A549 (cell line): ENCODE results near the gene MALRD1. TPM values are rescaled to one million over a fixed set of nuclear protein-coding genes. Genes with fewer than 3 reads are reported as not detected.

Source experiments
- ATAC-seq, 2 experiments: fragments of 200-7000 bp in 1 of 2; fragments of >200 bp in 1 of 2; cut with Nextera tagmentation in 1 of 2; cut with Tn5 transposase in 1 of 2; 3 replicates each; pipeline versions ENCODE4 v1.8.0 to v1.9.1; 2018 to 2020; ENCODE audit warnings: mild to moderate bottlenecking in 1 of 2, moderate library complexity in 1 of 2
- CTCF ChIA-PET: fragments of 300-600 bp; sonication (Branson Sonifier 250); formaldehyde crosslinking; extraction: SDS; loops from one replicate; lab custom pipeline; 2021; ENCODE audit warnings: antibody characterized with exemption, inconsistent platforms; lab: Yijun Ruan, JAX
- POLR2A ChIA-PET: fragments of 350-600 bp; formaldehyde crosslinking; extraction: SDS; loops from one replicate; lab custom pipeline; 2021; ENCODE audit warnings: antibody characterized with exemption, inconsistent platforms; lab: Yijun Ruan, JAX
- DNase-seq, 2 experiments: peaks; one replicate each; pipeline versions ENCODE4 v3.0.0 to v3.0.0-alpha.2; 2011 to 2016; ENCODE audit warnings: low read depth in 1 of 2, low spot score in 1 of 2
- FAIRE-seq: peaks from 2 replicates; lab custom pipeline; 2011; peaks lifted over from hg19 to GRCh38; lab: Jason Lieb, UNC
- H3K27ac ChIP-seq, 2 experiments: fragments of >200 bp; sonication (Bioruptor Twin); formaldehyde crosslinking; 3 replicates each; pipeline ENCODE4 v1.5.1; 2016 to 2017
- H3K4me1 ChIP-seq: fragments of >200 bp; sonication (Bioruptor Twin); formaldehyde crosslinking; 3 replicates; pipeline ENCODE4 v1.6.1; 2016
- H3K4me2 ChIP-seq: fragments of >200 bp; sonication (Bioruptor Twin); formaldehyde crosslinking; 3 replicates; pipeline ENCODE4 v1.6.1; 2016
- H3K4me3 ChIP-seq: fragments of >200 bp; sonication (Bioruptor Twin); formaldehyde crosslinking; 3 replicates; pipeline ENCODE4 v1.5.1; 2016
- H3K9me3 ChIP-seq: fragments of >200 bp; sonication (Bioruptor Twin); formaldehyde crosslinking; 3 replicates; pipeline ENCODE4 v1.6.1; 2016
- ATOH8 ChIP-seq: fragments of 250-450 bp; sonication (Bioruptor Pico); IDR thresholded peaks from 2 replicates; pipeline ENCODE4 v1.5.0; 2020; ENCODE audit warnings: low read depth, mild to moderate bottlenecking, moderate library complexity
- CTCF ChIP-seq: fragments of >200 bp; sonication (Bioruptor Twin); formaldehyde crosslinking; IDR thresholded peaks from 3 replicates; pipeline ENCODE4 v1.5.1; 2016
- ELK1 ChIP-seq: fragments of 150-350 bp; IDR thresholded peaks from 2 replicates; pipeline ENCODE4 v1.6.1; 2014; ENCODE audit warnings: low read depth, mild to moderate bottlenecking, low read length
- FOSB ChIP-seq: fragments of 250-450 bp; sonication (Bioruptor Pico); IDR thresholded peaks from 2 replicates; pipeline ENCODE4 v1.5.0; 2020; ENCODE audit warnings: mild to moderate bottlenecking, moderate library complexity
- HEYL ChIP-seq: fragments of 250-450 bp; sonication (Bioruptor Pico); IDR thresholded peaks from 2 replicates; pipeline ENCODE4 v1.8.0; 2021; ENCODE audit warnings: mild to moderate bottlenecking, moderate library complexity
- HOXB5 ChIP-seq: fragments of 250-450 bp; sonication (Bioruptor Pico); IDR thresholded peaks from 2 replicates; pipeline ENCODE4 v1.5.0; 2020; ENCODE audit warnings: mild to moderate bottlenecking, moderate library complexity
- JUNB ChIP-seq: fragments of >200 bp; sonication (Bioruptor Twin); formaldehyde crosslinking; IDR thresholded peaks from 2 replicates; pipeline ENCODE4 v1.6.1; 2016
- MAX ChIP-seq: IDR thresholded peaks from 2 replicates; pipeline ENCODE4 v1.6.1; 2012
- MAZ ChIP-seq: fragments of 150-350 bp; IDR thresholded peaks from 2 replicates; pipeline ENCODE4 v1.6.1; 2014; ENCODE audit warnings: antibody characterized with exemption, low read depth, low read length, borderline replicate concordance
- RAD21 ChIP-seq, 2 experiments: fragments of >200 bp in 1 of 2; sonication (Bioruptor Twin) in 1 of 2; formaldehyde crosslinking in 1 of 2; IDR thresholded peaks in 1 of 2; conservative IDR thresholded peaks in 1 of 2; 2 replicates in 1 of 2; 3 replicates in 1 of 2; pipeline ENCODE4 v1.6.1; 2012 to 2018; ENCODE audit warnings: inconsistent platforms in 1 of 2
- REST ChIP-seq: fragments of 200-600 bp; sonication (generic); IDR thresholded peaks from 2 replicates; pipeline ENCODE4 v1.6.1; 2016; ENCODE audit warnings: antibody characterized with exemption, mild to moderate bottlenecking, moderate library complexity
- TFCP2L1 ChIP-seq: fragments of 250-450 bp; sonication (Bioruptor Pico); IDR thresholded peaks from 2 replicates; pipeline ENCODE4 v1.5.0; 2021; ENCODE audit warnings: mild to moderate bottlenecking
- ZNF302 ChIP-seq: fragments of 250-450 bp; sonication (Bioruptor Pico); IDR thresholded peaks from 2 replicates; pipeline ENCODE4 v1.9.0; 2021; ENCODE audit warnings: inconsistent platforms, mild to moderate bottlenecking, moderate library complexity
- WGBS: methylation state at CpG from one replicate; pipeline ENCODE4 v1.1.6; 2017; ENCODE audit errors: missing lambda C conversion rate; 5-methylcytosine and 5-hydroxymethylcytosine counted together
- polyA plus RNA-seq, 4 experiments: library from polyadenylated mRNA; depleted of rRNA in 3 of 4; stranded (reverse); fragments of >200 nt; fragmentation: RNase III in 1 of 4; extraction: RNeasy Plus Mini Kit Qiagen cat#74134 plus additional on column Dnase treatment in 1 of 4; gene quantifications; 2 replicates in 3 of 4; 3 replicates in 1 of 4; pipeline ENCODE4 v1.2.3, GENCODE V29; 2011 to 2017

MALRD1 gene
- polyA plus RNA-seq, 2 of the 4 experiments (the other 2 are of a cell fraction), result not detected

GRCh38 chr10:19699299-19699698, 650.7 kb downstream of the MALRD1 start:
- FAIRE-seq, result no peak
- no peaks in the 10 kb centered on the region for H3K4me1 ChIP-seq
- 52% methylated on average over 3 of the region's 3 CpGs for WGBS
- no peaks in the 10 kb centered on the region; the same call in 2 of the 3 replicates for H3K9me3 ChIP-seq
- CTCF ChIA-PET, result no interaction called here
- no peak overlapping the region for H3K4me3 ChIP-seq
- TF ChIP-seq HOXB5 (CRISPR knock-in tag) (no peak), MAX (no peak), REST (no peak), MAZ (no peak), RAD21 (conservative IDR thresholded peaks at IDR 0.05 in 1 of 2, IDR thresholded peaks at IDR 0.05 in 1 of 2) (no peak), CTCF (no peak), FOSB (CRISPR knock-in tag) (no peak), ELK1 (no peak), ATOH8 (CRISPR knock-in tag) (no peak)
- TF ChIP-seq, all 56 proteins: peak for 0
- POLR2A ChIA-PET, result no interaction called here
- ATAC-seq, result no peak
- no peak overlapping the region for H3K27ac ChIP-seq
- no peak for DNase-seq
- H3K4me2 ChIP-seq, result no peak overlapping the region

GRCh38 chr10:19701427-19702052, 652.9 kb downstream of the MALRD1 start:
- H3K4me1 ChIP-seq, result no peaks in the 10 kb centered on the region
- POLR2A ChIA-PET, result no interaction called here
- FAIRE-seq (no peak), DNase-seq (no peak), ATAC-seq (no peak)
- WGBS, result 28% methylated on average over 4 of the region's 4 CpGs
- H3K4me2 ChIP-seq, result no peak overlapping the region
- H3K27ac ChIP-seq, result no peak overlapping the region
- CTCF ChIA-PET, result no interaction called here
- TF ChIP-seq MAX (no peak), JUNB (no peak), HEYL (CRISPR knock-in tag) (no peak), ZNF302 (CRISPR knock-in tag) (no peak), TFCP2L1 (CRISPR knock-in tag) (no peak), RAD21 (conservative IDR thresholded peaks at IDR 0.05 in 1 of 2, IDR thresholded peaks at IDR 0.05 in 1 of 2) (no peak)
- no peak overlapping the region for H3K4me3 ChIP-seq
- H3K9me3 ChIP-seq, result no peaks in the 10 kb centered on the region; the same call in 2 of the 3 replicates
